Endothelial cell of hepatic sinusoid (primary cell): ENCODE results near the gene HHEX.
"Not testable (repeated sequence)": the region's sequence is repeated elsewhere in the genome, so short reads cannot be mapped to it uniquely, and the experiment has no call there.

Experiments used
- in situ Hi-C: cut with HindIII; loops from 2 replicates; pipeline ENCODE4 v1.10.0; 2017; ENCODE audit warnings: low sequenced_read_pairs

The HHEX gene

GRCh38 chr10:92689663-92690210 is at the start of gene HHEX:
Gene HHEX, plus strand, starts transcription at chr10:92689955. Its CDS starts 32 bp downstream, at chr10:92689987.
- in situ Hi-C loops = no loop called here

GRCh38 chr10:92640107-92640506 is 49.6 kb upstream of the HHEX start:
- in situ Hi-C loops = no loop called here

GRCh38 chr10:92641492-92641891 is 48.3 kb upstream of the HHEX start:
- in situ Hi-C loops = no loop called here

GRCh38 chr10:92644921-92645320 is 44.8 kb upstream of the HHEX start:
- in situ Hi-C loops = no loop called here

GRCh38 chr10:92650864-92651263 is 38.9 kb upstream of the HHEX start:
- in situ Hi-C loops = not testable (repeated sequence)

- in situ Hi-C loops = no loop called here
These were observed 34.3 kb upstream of the HHEX start for GRCh38 chr10:92655426-92655825.

- in situ Hi-C loops = no loop called here
These were observed 33.3 kb upstream of the HHEX start for GRCh38 chr10:92656266-92656961.

GRCh38 chr10:92657024-92657423 is 32.7 kb upstream of the HHEX start:
- in situ Hi-C loops = no loop called here

GRCh38 chr10:92662848-92663247 is 26.9 kb upstream of the HHEX start:
- in situ Hi-C loops = no loop called here

GRCh38 chr10:92664322-92664721 is 25.4 kb upstream of the HHEX start:
- in situ Hi-C loops = no loop called here

- in situ Hi-C loops = no loop called here
These were observed 22.7 kb upstream of the HHEX start for GRCh38 chr10:92667078-92667477.

- in situ Hi-C loops = no loop called here
These were observed 12.0 kb upstream of the HHEX start for GRCh38 chr10:92677708-92678107.

GRCh38 chr10:92678206-92678605 is 11.5 kb upstream of the HHEX start:
- in situ Hi-C loops = no loop called here

- in situ Hi-C loops = no loop called here
These were observed 8.4 kb upstream of the HHEX start for GRCh38 chr10:92681306-92681834.

- in situ Hi-C loops = no loop called here
These were observed 1.2 kb upstream of the HHEX start for GRCh38 chr10:92688573-92688926.

- in situ Hi-C loops = no loop called here
These were observed 660 bp upstream of the HHEX start for GRCh38 chr10:92688927-92689662.

- in situ Hi-C loops = no loop called here
These were observed 608 bp downstream of the HHEX start for GRCh38 chr10:92690211-92690914.

- in situ Hi-C loops = no loop called here
These were observed 1.3 kb downstream of the HHEX start for GRCh38 chr10:92690915-92691590.

- in situ Hi-C loops = no loop called here
These were observed 1.9 kb downstream of the HHEX start for GRCh38 chr10:92691591-92692079.

GRCh38 chr10:92692080-92692671 is 2.4 kb downstream of the HHEX start:
- in situ Hi-C loops = no loop called here
